HG02884 (cell line): ENCODE measurements around the gene SMDT1.
"Not testable (repeated sequence)": the region's sequence is repeated elsewhere in the genome, so short reads cannot be mapped to it uniquely, and the experiment has no call there.

Experiments used
- ATAC-seq: cut with Tn5 transposase; IDR thresholded peaks from one replicate; pipeline ENCODE4 v1.9.1; 2021; ENCODE audit warnings: mild to moderate bottlenecking, moderate library complexity; ENCODE audit not compliant: unreplicated experiment

Gene SMDT1

GRCh38 chr22:42108848-42109247 lies 29.3 kb downstream of the SMDT1 start:
- no peak for ATAC-seq

- no peak for ATAC-seq
Observed at GRCh38 chr22:42111798-42112197, 32.3 kb downstream of the SMDT1 start.

- not testable (repeated sequence) for ATAC-seq
Observed at GRCh38 chr22:42112793-42113192, 33.3 kb downstream of the SMDT1 start.

- ATAC-seq = no peak
Observed at GRCh38 chr22:42114721-42115120, 35.2 kb downstream of the SMDT1 start.

- ATAC-seq = not testable (repeated sequence)
Observed at GRCh38 chr22:42115420-42115830, 35.9 kb downstream of the SMDT1 start.

GRCh38 chr22:42116848-42117424 lies 37.4 kb downstream of the SMDT1 start:
- ATAC-seq = no peak

- not testable (repeated sequence) for ATAC-seq
Observed at GRCh38 chr22:42120231-42121021, 40.9 kb downstream of the SMDT1 start.

- ATAC-seq = not testable (repeated sequence)
Observed at GRCh38 chr22:42123529-42123928, 44.0 kb downstream of the SMDT1 start.

- no peak for ATAC-seq
Observed at GRCh38 chr22:42127606-42128005, 48.1 kb downstream of the SMDT1 start.

- not testable (repeated sequence) for ATAC-seq
Observed at GRCh38 chr22:42128007-42128406, 48.5 kb downstream of the SMDT1 start.

GRCh38 chr22:42128776-42129694 lies 49.5 kb downstream of the SMDT1 start:
- ATAC-seq = not testable (repeated sequence)

- ATAC-seq = not testable (repeated sequence)
Observed at GRCh38 chr22:42130182-42130581, 50.7 kb downstream of the SMDT1 start.

- ATAC-seq = not testable (repeated sequence)
Observed at GRCh38 chr22:42130639-42131431, 51.3 kb downstream of the SMDT1 start, which contains the start of gene CYP2D6. Gene CYP2D6 (minus strand): TSS chr22:42130810. CDS start chr22:42130791, 19 bp downstream.

- ATAC-seq = no peak
Observed at GRCh38 chr22:42131562-42131961, 52.1 kb downstream of the SMDT1 start.

- no peak for ATAC-seq
Observed at GRCh38 chr22:42132457-42132856, 53.0 kb downstream of the SMDT1 start.
